Activated CD8-positive, alpha-beta memory T cell treated with anti-CD3 and anti-CD28 coated beads, Interleukin-2, amount 10 ng/mL, durations not matched to agents 7 days and 5 days (primary cell): Measurements from ENCODE around the gene CDCP2. TPM values are rescaled to one million over a fixed set of nuclear protein-coding genes. Genes with fewer than 3 reads are reported as not detected.

ENCODE experiments used
- ATAC-seq: fragments of 150-1000 bp; cut with Tn5 transposase; one replicate; pipeline ENCODE4 v1.10.0; 2021; ENCODE audit warnings: moderate library complexity
- CTCF ChIA-PET: fragments of 350-600 bp; sonication (Branson Sonifier 250); formaldehyde crosslinking; loops from one replicate; lab custom pipeline; 2021; ENCODE audit warnings: antibody characterized with exemption; lab: Charles Lee
- DNase-seq: peaks from one replicate; pipeline ENCODE4 v3.0.0-alpha.2; 2020
- H3K27ac Mint-ChIP-seq: one replicate; pipeline ENCODE4 v1.8.0; 2021; ENCODE audit warnings: mild to moderate bottlenecking, mixed read lengths
- H3K27me3 Mint-ChIP-seq: one replicate; pipeline ENCODE4 v1.8.0; 2021; ENCODE audit warnings: mixed read lengths
- H3K36me3 Mint-ChIP-seq: one replicate; pipeline ENCODE4 v1.8.0; 2021; ENCODE audit warnings: mild to moderate bottlenecking, mixed read lengths
- H3K4me1 Mint-ChIP-seq: one replicate; pipeline ENCODE4 v1.8.0; 2021; ENCODE audit warnings: mixed read lengths
- H3K4me3 Mint-ChIP-seq: one replicate; pipeline ENCODE4 v1.8.0; 2021; ENCODE audit warnings: mild to moderate bottlenecking, moderate library complexity, mixed read lengths
- H3K9me3 Mint-ChIP-seq: one replicate; pipeline ENCODE4 v1.8.0; 2022; ENCODE audit warnings: low read depth, mixed read lengths
- total RNA-seq, 2 experiments: library from RNA; stranded (reverse); gene quantifications; one replicate each; pipeline ENCODE4 v1.2.3, GENCODE V29; 2021

CDCP2 gene
- under 1 TPM in 1 of 2 experiments, not detected in 1; 0.09 TPM for total RNA-seq

- Mint-ChIP-seq H3K4me1 (peaks cover 5% of the 10 kb centered on the region), H3K9me3 (no peaks in the 10 kb centered on the region), H3K36me3 (no peaks in the 10 kb centered on the region), H3K27me3 (peaks cover 3% of the 10 kb centered on the region), H3K4me3 (no peak within 1 kb of the TSS), H3K27ac (no peak within 1 kb of the TSS)
- CTCF ChIA-PET, result no interaction called here
- ATAC-seq, result no peak
- no peak for DNase-seq
Observed at GRCh38 chr1:54152696-54153095, at the start of gene CDCP2. Gene CDCP2, minus strand, starts transcription at chr1:54153000. Its CDS starts 78 bp downstream, at chr1:54152922.

GRCh38 chr1:54200519-54200997, 47.8 kb upstream of the CDCP2 start:
- peaks cover 34% of the 10 kb centered on the region for H3K4me1 Mint-ChIP-seq
- H3K9me3 Mint-ChIP-seq, result no peaks in the 10 kb centered on the region
- peaks cover 11% of the 10 kb centered on the region for H3K36me3 Mint-ChIP-seq
- H3K27ac Mint-ChIP-seq, result peak overlapping the region; percentile 83
- ATAC-seq, result no peak
- CTCF ChIA-PET, result interaction anchor here (1.3 to 6.0 kb wide), 5 partner anchors 19 to 289 kb away, joined by 3 to 27 read pairs (median 7); no protein-coding TSS in a partner anchor
- no peaks in the 10 kb centered on the region for H3K27me3 Mint-ChIP-seq
- DNase-seq, result no peak
- peak overlapping the region; percentile 92 for H3K4me3 Mint-ChIP-seq

GRCh38 chr1:54199765-54200518, 47.1 kb upstream of the CDCP2 start, which contains the start of the genes CYB5RL and MRPL37:
Gene CYB5RL, minus strand, starts transcription at chr1:54200030. Its CDS starts 4,414 bp downstream, at chr1:54195616.
Gene MRPL37, plus strand, starts transcription at chr1:54200167. Its CDS starts 77 bp downstream, at chr1:54200244.
- Mint-ChIP-seq H3K27ac (peak within 1 kb of the TSS; percentile 83), H3K4me1 (peaks cover 34% of the 10 kb centered on the region), H3K36me3 (peaks cover 6% of the 10 kb centered on the region), H3K9me3 (no peaks in the 10 kb centered on the region), H3K27me3 (no peaks in the 10 kb centered on the region), H3K4me3 (peak within 1 kb of the TSS; percentile 92)
- DNase-seq (peak; percentile 95), ATAC-seq (peak; percentile 98)
- CTCF ChIA-PET, result interaction anchor here (1.3 to 6.0 kb wide), 6 partner anchors 18 to 299 kb away, joined by 3 to 27 read pairs (median 6); no protein-coding TSS in a partner anchor

GRCh38 chr1:54199151-54199764, 46.5 kb upstream of the CDCP2 start:
- CTCF ChIA-PET, result interaction anchor here (1.3 to 6.0 kb wide), 6 partner anchors 18 to 300 kb away, joined by 3 to 27 read pairs (median 6); no protein-coding TSS in a partner anchor
- H3K9me3 Mint-ChIP-seq, result no peaks in the 10 kb centered on the region
- peaks cover 4% of the 10 kb centered on the region for H3K36me3 Mint-ChIP-seq
- ATAC-seq (no peak), DNase-seq (no peak)
- peak overlapping the region; percentile 92 for H3K4me3 Mint-ChIP-seq
- peaks cover 32% of the 10 kb centered on the region for H3K4me1 Mint-ChIP-seq
- no peaks in the 10 kb centered on the region for H3K27me3 Mint-ChIP-seq
- H3K27ac Mint-ChIP-seq, result peak overlapping the region; percentile 83

- CTCF ChIA-PET, result no interaction called here
- Mint-ChIP-seq H3K9me3 (no peaks in the 10 kb centered on the region), H3K27ac (no peak overlapping the region), H3K27me3 (no peaks in the 10 kb centered on the region), H3K36me3 (peaks cover 11% of the 10 kb centered on the region), H3K4me3 (no peak overlapping the region), H3K4me1 (no peaks in the 10 kb centered on the region)
- no peak for ATAC-seq
- DNase-seq, result no peak
Observed at GRCh38 chr1:54193453-54193852, 40.7 kb upstream of the CDCP2 start.

GRCh38 chr1:54191525-54191924, 38.7 kb upstream of the CDCP2 start:
- H3K4me3 Mint-ChIP-seq, result no peak overlapping the region
- no peak overlapping the region for H3K27ac Mint-ChIP-seq
- DNase-seq, result no peak
- CTCF ChIA-PET, result interaction anchor here (2.1 kb wide), 1 partner anchor 10 kb away, joined by 10 read pairs; no protein-coding TSS in a partner anchor
- no peaks in the 10 kb centered on the region for H3K4me1 Mint-ChIP-seq
- no peaks in the 10 kb centered on the region for H3K27me3 Mint-ChIP-seq
- H3K36me3 Mint-ChIP-seq, result peaks cover 19% of the 10 kb centered on the region
- ATAC-seq, result no peak
- H3K9me3 Mint-ChIP-seq, result no peaks in the 10 kb centered on the region

GRCh38 chr1:54190526-54190925, 37.7 kb upstream of the CDCP2 start:
- H3K4me3 Mint-ChIP-seq, result no peak overlapping the region
- H3K27me3 Mint-ChIP-seq, result no peaks in the 10 kb centered on the region
- no peaks in the 10 kb centered on the region for H3K9me3 Mint-ChIP-seq
- DNase-seq (no peak), ATAC-seq (no peak)
- no peaks in the 10 kb centered on the region for H3K4me1 Mint-ChIP-seq
- peaks cover 23% of the 10 kb centered on the region for H3K36me3 Mint-ChIP-seq
- CTCF ChIA-PET, result interaction anchor here (2.1 kb wide), 1 partner anchor 9 kb away, joined by 10 read pairs; no protein-coding TSS in a partner anchor
- no peak overlapping the region for H3K27ac Mint-ChIP-seq

- Mint-ChIP-seq H3K27ac (no peak overlapping the region), H3K4me3 (no peak overlapping the region), H3K4me1 (no peaks in the 10 kb centered on the region), H3K27me3 (no peaks in the 10 kb centered on the region), H3K36me3 (peaks cover 29% of the 10 kb centered on the region), H3K9me3 (no peaks in the 10 kb centered on the region)
- DNase-seq (no peak), ATAC-seq (no peak)
- CTCF ChIA-PET, result no interaction called here
Observed at GRCh38 chr1:54188291-54188690, 35.5 kb upstream of the CDCP2 start.

- no peaks in the 10 kb centered on the region for H3K9me3 Mint-ChIP-seq
- no peaks in the 10 kb centered on the region for H3K4me1 Mint-ChIP-seq
- H3K27ac Mint-ChIP-seq, result no peak overlapping the region
- DNase-seq, result no peak
- CTCF ChIA-PET, result interaction anchor here (1.2 kb wide), 1 partner anchor 303 kb away, joined by 3 read pairs; no protein-coding TSS in a partner anchor
- no peak overlapping the region for H3K4me3 Mint-ChIP-seq
- ATAC-seq, result no peak
- H3K36me3 Mint-ChIP-seq, result peaks cover 25% of the 10 kb centered on the region
- H3K27me3 Mint-ChIP-seq, result no peaks in the 10 kb centered on the region
Observed at GRCh38 chr1:54186056-54186455, 33.3 kb upstream of the CDCP2 start.

GRCh38 chr1:54180701-54181360, 28.0 kb upstream of the CDCP2 start:
- Mint-ChIP-seq H3K27ac (no peak overlapping the region), H3K9me3 (no peaks in the 10 kb centered on the region), H3K4me3 (no peak overlapping the region), H3K4me1 (no peaks in the 10 kb centered on the region), H3K36me3 (peaks cover 14% of the 10 kb centered on the region), H3K27me3 (no peaks in the 10 kb centered on the region)
- no peak for DNase-seq
- ATAC-seq, result no peak
- CTCF ChIA-PET, result interaction anchor here (1.0 to 3.3 kb wide), 10 partner anchors 10 to 392 kb away, joined by 3 to 27 read pairs (median 4); partner anchors contain the start of genes CYB5RL and MRPL37

- Mint-ChIP-seq H3K4me1 (peaks cover 8% of the 10 kb centered on the region), H3K4me3 (no peak overlapping the region), H3K27ac (no peak overlapping the region), H3K36me3 (peaks cover 5% of the 10 kb centered on the region), H3K9me3 (no peaks in the 10 kb centered on the region), H3K27me3 (no peaks in the 10 kb centered on the region)
- ATAC-seq, result no peak
- no peak for DNase-seq
- CTCF ChIA-PET, result no interaction called here
Observed at GRCh38 chr1:54178296-54179070, 25.7 kb upstream of the CDCP2 start.

- no peak overlapping the region for H3K4me3 Mint-ChIP-seq
- CTCF ChIA-PET, result no interaction called here
- peaks cover 2% of the 10 kb centered on the region for H3K36me3 Mint-ChIP-seq
- H3K27ac Mint-ChIP-seq, result no peak overlapping the region
- no peaks in the 10 kb centered on the region for H3K9me3 Mint-ChIP-seq
- ATAC-seq, result no peak
- no peaks in the 10 kb centered on the region for H3K27me3 Mint-ChIP-seq
- DNase-seq, result no peak
- peaks cover 12% of the 10 kb centered on the region for H3K4me1 Mint-ChIP-seq
Observed at GRCh38 chr1:54177726-54178125, 24.9 kb upstream of the CDCP2 start.
